ENCODE data around the gene CGNL1. TPM values are rescaled to one million over a fixed set of nuclear protein-coding genes. Genes with fewer than 3 reads are reported as not detected.

Gene CGNL1
- total RNA-seq, 1 donor from 2014 or later, result 3.0 TPM

GRCh38 chr15:57517030-57517671 is 140.8 kb downstream of the CGNL1 start:
- no peak overlapping the region for H2AFZ ChIP-seq (replicated peaks)
- no peak overlapping the region for H3K27ac ChIP-seq
- Mint-ChIP-seq H3K36me3 (no peaks in the 10 kb centered on the region), H3K4me3 (no peak overlapping the region), H3K9me3 (no peaks in the 10 kb centered on the region), H3K27me3 (ENCODE audit: insufficient read depth, low read depth) (no peaks in the 10 kb centered on the region), H3K4me1 (peaks cover 2% of the 10 kb centered on the region), H3K27ac (peak overlapping the region; percentile 36)
- no peak overlapping the region for H3K9ac ChIP-seq
- H3K36me3 ChIP-seq, result no peaks in the 10 kb centered on the region
- H3K4me3 ChIP-seq, result no peak overlapping the region
- H4K20me1 ChIP-seq (ENCODE audit: low read depth), result no peaks in the 10 kb centered on the region
- no peak for DNase-seq (ENCODE audit: low spot score)
- H3K4me1 ChIP-seq, result no peaks in the 10 kb centered on the region
- H3K79me2 ChIP-seq (ENCODE audit: low read depth), result no peaks in the 10 kb centered on the region
- TF ChIP-seq CTCF (IDR thresholded peaks at IDR 0.05) (no peak), EZH2 (IDR thresholded peaks at IDR 0.05) (no peak), EZH2phosphoT487 (IDR thresholded peaks at IDR 0.05) (no peak)
- no peaks in the 10 kb centered on the region for H3K27me3 ChIP-seq
- no peak overlapping the region for H3K4me2 ChIP-seq
- H3F3A ChIP-seq (ENCODE audit: low read depth), result no peaks in the 10 kb centered on the region
- H3K9me3 ChIP-seq (ENCODE audit: low read depth), result no peaks in the 10 kb centered on the region

GRCh38 chr15:57518779-57519405 is 142.6 kb downstream of the CGNL1 start:
- no peaks in the 10 kb centered on the region for H3F3A ChIP-seq (ENCODE audit: low read depth)
- H3K4me1 ChIP-seq, result no peaks in the 10 kb centered on the region
- no peaks in the 10 kb centered on the region for H4K20me1 ChIP-seq (ENCODE audit: low read depth)
- H3K27me3 Mint-ChIP-seq (ENCODE audit: insufficient read depth, low read depth), result no peaks in the 10 kb centered on the region
- no peak overlapping the region for H3K27ac Mint-ChIP-seq
- H3K9me3 Mint-ChIP-seq, result no peaks in the 10 kb centered on the region
- H3K9me3 ChIP-seq (ENCODE audit: low read depth), result no peaks in the 10 kb centered on the region
- no peak overlapping the region for H3K4me3 ChIP-seq
- H3K4me2 ChIP-seq, result no peak overlapping the region
- H3K27me3 ChIP-seq, result no peaks in the 10 kb centered on the region
- no peaks in the 10 kb centered on the region for H3K36me3 Mint-ChIP-seq
- H3K9ac ChIP-seq, result no peak overlapping the region
- H3K36me3 ChIP-seq, result no peaks in the 10 kb centered on the region
- H3K4me3 Mint-ChIP-seq, result peak overlapping the region; percentile 32
- H2AFZ ChIP-seq (replicated peaks), result no peak overlapping the region
- no peak overlapping the region for H3K27ac ChIP-seq
- TF ChIP-seq CTCF (IDR thresholded peaks at IDR 0.05) (no peak), EZH2 (IDR thresholded peaks at IDR 0.05) (no peak), EZH2phosphoT487 (IDR thresholded peaks at IDR 0.05) (no peak)
- H3K4me1 Mint-ChIP-seq, result peaks cover 2% of the 10 kb centered on the region
- H3K79me2 ChIP-seq (ENCODE audit: low read depth), result no peaks in the 10 kb centered on the region
- no peak for DNase-seq (ENCODE audit: low spot score)

GRCh38 chr15:57519806-57520205 is 143.5 kb downstream of the CGNL1 start:
- H3K27ac ChIP-seq, result no peak overlapping the region
- H3K9me3 Mint-ChIP-seq, result no peaks in the 10 kb centered on the region

More at GRCh38 chr15:57519806-57520205, 143.5 kb downstream of the CGNL1 start:
- Mint-ChIP-seq H3K4me3 (no peak overlapping the region), H3K27me3 (ENCODE audit: insufficient read depth, low read depth) (no peaks in the 10 kb centered on the region), H3K36me3 (no peaks in the 10 kb centered on the region), H3K27ac (no peak overlapping the region), H3K4me1 (peaks cover 2% of the 10 kb centered on the region)
- no peak overlapping the region for H2AFZ ChIP-seq (replicated peaks)
- H3K4me2 ChIP-seq, result no peak overlapping the region
- no peaks in the 10 kb centered on the region for H3K9me3 ChIP-seq (ENCODE audit: low read depth)
- TF ChIP-seq EZH2phosphoT487 (IDR thresholded peaks at IDR 0.05) (no peak), EZH2 (IDR thresholded peaks at IDR 0.05) (no peak), CTCF (IDR thresholded peaks at IDR 0.05) (no peak)
- H3K9ac ChIP-seq, result no peak overlapping the region
- H3K79me2 ChIP-seq (ENCODE audit: low read depth), result no peaks in the 10 kb centered on the region
- no peak for DNase-seq (ENCODE audit: low spot score)
- H3K27me3 ChIP-seq, result no peaks in the 10 kb centered on the region
- H4K20me1 ChIP-seq (ENCODE audit: low read depth), result no peaks in the 10 kb centered on the region
- H3F3A ChIP-seq (ENCODE audit: low read depth), result no peaks in the 10 kb centered on the region
- no peaks in the 10 kb centered on the region for H3K36me3 ChIP-seq
- H3K4me3 ChIP-seq, result no peak overlapping the region
- no peaks in the 10 kb centered on the region for H3K4me1 ChIP-seq
